ENCODE data around the gene CD164. TPM values are rescaled to one million over a fixed set of nuclear protein-coding genes. Genes with fewer than 3 reads are reported as not detected.
A peak's percentile ranks its signal among the peaks of the same experiment; 100 is the strongest.

The CD164 gene
- polyA plus RNA-seq, 1 of the 3 experiments (the other 2 are of a cell fraction) = 83.4 TPM

GRCh38 chr6:109348226-109348625, 34.0 kb downstream of the CD164 start:
- H3K27ac ChIP-seq (ENCODE audit: low read depth in 2 of 2, low read length in 1 of 2) = peak overlapping the region in 1 of 2 experiments; percentile 11; a peak in 1 of 4 replicates
- H3K4me3 ChIP-seq (ENCODE audit: low read depth in 2 of 2, low read length in 1 of 2) = no peak overlapping the region
- H3K9me3 ChIP-seq = no peaks in the 10 kb centered on the region
- peaks cover 0 to 29% of the 10 kb centered on the region in 2 experiments; a peak in 1 of 4 replicates for H3K4me1 ChIP-seq (ENCODE audit: control insufficient read depth in 1 of 2, insufficient read depth in 2 of 2, low read depth in 1 of 2, low read length in 1 of 2)
- no peak overlapping the region for H2AFZ ChIP-seq (ENCODE audit: low read depth)
- H3K9ac ChIP-seq = no peak overlapping the region
- DNase-seq = no peak
- TF ChIP-seq, protein P1, sequence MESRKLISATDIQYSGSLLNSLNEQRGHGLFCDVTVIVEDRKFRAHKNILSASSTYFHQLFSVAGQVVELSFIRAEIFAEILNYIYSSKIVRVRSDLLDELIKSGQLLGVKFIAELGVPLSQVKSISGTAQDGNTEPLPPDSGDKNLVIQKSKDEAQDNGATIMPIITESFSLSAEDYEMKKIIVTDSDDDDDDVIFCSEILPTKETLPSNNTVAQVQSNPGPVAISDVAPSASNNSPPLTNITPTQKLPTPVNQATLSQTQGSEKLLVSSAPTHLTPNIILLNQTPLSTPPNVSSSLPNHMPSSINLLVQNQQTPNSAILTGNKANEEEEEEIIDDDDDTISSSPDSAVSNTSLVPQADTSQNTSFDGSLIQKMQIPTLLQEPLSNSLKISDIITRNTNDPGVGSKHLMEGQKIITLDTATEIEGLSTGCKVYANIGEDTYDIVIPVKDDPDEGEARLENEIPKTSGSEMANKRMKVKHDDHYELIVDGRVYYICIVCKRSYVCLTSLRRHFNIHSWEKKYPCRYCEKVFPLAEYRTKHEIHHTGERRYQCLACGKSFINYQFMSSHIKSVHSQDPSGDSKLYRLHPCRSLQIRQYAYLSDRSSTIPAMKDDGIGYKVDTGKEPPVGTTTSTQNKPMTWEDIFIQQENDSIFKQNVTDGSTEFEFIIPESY (IDR thresholded peaks at IDR 0.05; ENCODE audit: borderline replicate concordance, low read depth) = no peak
- TF ChIP-seq RCOR1 (IDR thresholded peaks at IDR 0.05; ENCODE audit: low read length) (no peak), ELF1 (IDR thresholded peaks at IDR 0.05) (no peak), FOSL2 (IDR thresholded peaks at IDR 0.05; ENCODE audit: borderline replicate concordance, low read depth) (no peak), TCF12 (IDR thresholded peaks at IDR 0.05) (no peak), CHD2 (IDR thresholded peaks at IDR 0.05; ENCODE audit: low read length, partially characterized antibody) (no peak), FOXM1 (IDR thresholded peaks at IDR 0.05; ENCODE audit: low read depth) (no peak), MAX (IDR thresholded peaks at IDR 0.05; ENCODE audit: low read depth) (no peak), IRF3 (IDR thresholded peaks at IDR 0.05; ENCODE audit: low read depth, low read length) (no peak), SIN3A (IDR thresholded peaks at IDR 0.05; ENCODE audit: borderline replicate concordance, low read depth, low read length) (no peak), MEF2A (IDR thresholded peaks at IDR 0.05; ENCODE audit: borderline replicate concordance, low read depth) (no peak), REST (IDR thresholded peaks at IDR 0.05; ENCODE audit: low read depth, low read length) (no peak), USF1 (IDR thresholded peaks at IDR 0.05; ENCODE audit: borderline replicate concordance, low read depth) (no peak), TEAD4 (IDR thresholded peaks at IDR 0.05; ENCODE audit: borderline replicate concordance, insufficient read depth) (no peak), GABPA (IDR thresholded peaks at IDR 0.05; ENCODE audit: low read depth) (no peak)
- TF ChIP-seq, protein P2, sequence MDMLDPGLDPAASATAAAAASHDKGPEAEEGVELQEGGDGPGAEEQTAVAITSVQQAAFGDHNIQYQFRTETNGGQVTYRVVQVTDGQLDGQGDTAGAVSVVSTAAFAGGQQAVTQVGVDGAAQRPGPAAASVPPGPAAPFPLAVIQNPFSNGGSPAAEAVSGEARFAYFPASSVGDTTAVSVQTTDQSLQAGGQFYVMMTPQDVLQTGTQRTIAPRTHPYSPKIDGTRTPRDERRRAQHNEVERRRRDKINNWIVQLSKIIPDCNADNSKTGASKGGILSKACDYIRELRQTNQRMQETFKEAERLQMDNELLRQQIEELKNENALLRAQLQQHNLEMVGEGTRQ (IDR thresholded peaks at IDR 0.05; ENCODE audit: borderline replicate concordance, low read depth, low read length) = no peak
- no peaks in the 10 kb centered on the region for H3K79me2 ChIP-seq (ENCODE audit: insufficient read depth)
- ChIA-PET POLR2A (no interaction called here), CTCF (interaction anchor here (2.5 kb wide), 1 partner anchor 161 kb away, joined by 11 read pairs; no protein-coding TSS in a partner anchor)
- WGBS (ENCODE audit: low lambda C conversion rate) = 93% methylated on average over 6 of the region's 8 CpGs
- H3K9me2 ChIP-seq = no peaks in the 10 kb centered on the region
- no peaks in the 10 kb centered on the region for H4K20me1 ChIP-seq (ENCODE audit: insufficient read depth)
- no peak overlapping the region for H3K4me2 ChIP-seq
- H3K27me3 ChIP-seq (ENCODE audit: insufficient read depth) = no peaks in the 10 kb centered on the region
- H3F3A ChIP-seq (replicated peaks; ENCODE audit: insufficient read depth) = no peaks in the 10 kb centered on the region
- no peaks in the 10 kb centered on the region for H3K36me3 ChIP-seq (replicated peaks in 1 of 2; ENCODE audit: control insufficient read depth in 1 of 2, insufficient read depth in 2 of 2, low read length in 1 of 2)
